PC-9 (cell line): ENCODE results near the gene GUCY2C.

ENCODE experiments used
- CTCF ChIP-seq: fragments of 200-600 bp; sonication (generic); conservative IDR thresholded peaks from 2 replicates; pipeline ENCODE4 v1.6.1; 2017; ENCODE audit warnings: mixed run types, antibody characterized with exemption, mild to moderate bottlenecking, moderate library complexity
- EZH2 ChIP-seq: fragments of 200-600 bp; sonication (generic); IDR thresholded peaks from 2 replicates; pipeline ENCODE4 v1.8.0; 2017; ENCODE audit warnings: antibody characterized with exemption, low read depth

- TF ChIP-seq EZH2 (no peak), CTCF (no peak)
Observed at GRCh38 chr12:14588571-14588970, 107.8 kb downstream of the GUCY2C start.
